Adrenal gland (tissue), 12 donors: ENCODE measurements around the gene GABRQ. TPM values are rescaled to one million over a fixed set of nuclear protein-coding genes. Genes with fewer than 3 reads are reported as not detected.

Experiments
- DNase-seq, 7 donors: peaks; one replicate each; pipeline ENCODE4 v3.0.0-alpha.2; 2019 to 2020
- H3K27ac ChIP-seq, 5 donors: fragments of 200-600 bp; sonication (generic) in 4 of 5; 1 replicate in 3 of 5; 2 replicates in 2 of 5; pipeline versions ENCODE4 v1.5.1 to v1.8.0; 2016 to 2020; ENCODE audit warnings: mild to moderate bottlenecking in 1 of 5
- H3K27me3 ChIP-seq: fragments of 200-600 bp; 2 replicates; pipeline ENCODE4 v1.8.0; 2021
- H3K36me3 ChIP-seq, 2 donors: fragments of 200-600 bp; replicated peaks in 1 of 2; 1 replicate in 1 of 2; 2 replicates in 1 of 2; pipeline versions ENCODE4 v1.5.1 to v1.8.0; 2018 to 2022
- H3K4me1 ChIP-seq, 2 donors: fragments of 200-600 bp; replicated peaks in 1 of 2; 1 replicate in 1 of 2; 2 replicates in 1 of 2; pipeline versions ENCODE4 v1.5.1 to v1.8.0; 2018 to 2021
- H3K4me3 ChIP-seq, 4 donors: fragments of 200-600 bp; sonication (generic) in 3 of 4; one replicate each; pipeline ENCODE4 v1.5.1; 2016 to 2018
- H3K9me3 ChIP-seq, 3 donors: fragments of 200-600 bp; sonication (generic) in 1 of 3; replicated peaks in 1 of 3; 1 replicate in 2 of 3; 2 replicates in 1 of 3; pipeline versions ENCODE4 v1.5.1 to v1.8.0; 2016 to 2021
- CTCF ChIP-seq, 6 experiments: fragments of 450-650 bp in 4 of 6; fragments of 200-600 bp in 2 of 6; sonication (generic) in 1 of 6; IDR thresholded peaks; 1 replicate in 5 of 6; 2 replicates in 1 of 6; pipeline versions ENCODE4 v1.5.1 to v1.8.0; 2016 to 2021; ENCODE audit warnings: antibody characterized with exemption in 6 of 6, mild to moderate bottlenecking in 2 of 6, moderate library complexity in 1 of 6
- POLR2A ChIP-seq, 2 donors: fragments of 450-650 bp; IDR thresholded peaks; one replicate each; pipeline ENCODE4 v1.6.1; 2017; ENCODE audit warnings: antibody characterized with exemption in 2 of 2, mild to moderate bottlenecking in 2 of 2, moderate library complexity in 1 of 2
- WGBS, 4 donors: extraction: QIAGEN DNeasy Blood & Tissue Kit in 2 of 4; methylation state at CpG; one replicate each; pipeline versions ENCODE4 v1.1.5 to v1.1.7; 2013 to 2017; 5-methylcytosine and 5-hydroxymethylcytosine counted together
- intact Hi-C, 2 donors: fragments of 100-400 bp; cut with DNase I; formaldehyde crosslinking; loops; one replicate each; pipeline versions ENCODE4 v1.14.1 to v1.15.0; 2022 to 2023
- polyA plus RNA-seq, 3 donors: library from polyadenylated mRNA; stranded (reverse); fragments of 200-250 nt in 2 of 3; fragments of 350-450 nt in 1 of 3; fragmentation: Illumina TruSeq in 1 of 3; extraction: RNeasy Lipid Tissue Mini Kit (QIAGEN cat#74804) in 1 of 3; gene quantifications; one replicate each; pipeline ENCODE4 v1.2.3, GENCODE V29; 2013 to 2014
- total RNA-seq, 9 donors: library from RNA; depleted of rRNA in 4 of 9; stranded (reverse); fragments of >200 nt in 4 of 9; fragments of 120-200 nt in 1 of 9; fragmentation: NEBNext Ultra II Directional in 1 of 9; extraction: Animal tissue kit (Norgen Biotek cat#: 25700) in 1 of 9; gene quantifications; one replicate each; pipeline versions ENCODE4 v1.1.0 to v1.2.4, GENCODE V29; 2013 to 2023
- donor health status: healthy with polysubstance abuse.
- donor health status: Bipolar disorder and iron deficiency.
- donor health status: DM: yes; HTN: yes; CAD: no.
- donor health status: DM: no; HTN: no; CAD: no.
- donor health status: DM: no; HTN: no; CAD: no.
- donor health status: DM: yes; HTN: yes; CAD: no.

The GABRQ gene
- total and polyA plus RNA-seq, 12 donors = 0.11 to 4.1 (median 0.70) TPM; not detected in 4

DNA sequence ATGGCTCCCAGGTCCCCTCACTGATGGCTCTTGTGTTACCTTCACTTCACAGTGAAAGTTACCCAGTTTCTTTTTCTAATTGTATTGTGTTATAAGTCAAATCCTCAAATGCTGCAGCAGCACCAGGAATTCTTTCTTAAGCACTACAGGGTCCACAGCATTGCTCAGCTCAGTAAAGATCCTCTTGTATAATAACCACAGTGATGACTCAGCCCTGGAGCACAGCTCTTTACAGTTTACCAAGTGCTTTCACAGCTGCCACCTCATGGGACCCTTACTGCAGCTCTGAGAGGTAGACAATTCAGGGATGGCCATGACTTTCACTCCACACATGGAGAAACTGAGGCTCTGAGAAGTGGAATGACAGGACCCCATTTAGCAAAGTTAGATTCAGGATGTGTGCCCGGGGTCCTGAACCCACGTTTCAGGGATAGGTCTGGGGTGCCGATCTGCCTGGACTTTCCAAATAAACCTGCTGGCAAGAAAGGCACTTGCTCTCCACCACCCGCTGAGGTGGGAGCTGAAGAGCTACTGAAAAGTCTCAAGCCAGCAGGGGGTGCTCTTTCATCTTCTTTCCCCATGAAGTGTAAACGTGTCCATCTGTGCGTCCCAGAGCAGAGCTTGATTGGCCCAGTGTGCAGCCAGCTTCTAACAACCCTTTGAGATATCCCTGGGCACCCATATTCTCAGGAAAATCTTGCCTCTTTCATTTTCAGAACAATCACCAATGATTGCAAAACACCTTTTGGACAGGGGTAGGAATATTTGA, 35.7 kb upstream of the GABRQ start:
- no peak overlapping the region for H3K27ac ChIP-seq
- intact Hi-C loops = no loop called here
- no peaks in the 10 kb centered on the region for H3K36me3 ChIP-seq
- peak in 1 of 7 donors; percentile 0 for DNase-seq
- no peaks in the 10 kb centered on the region for H3K9me3 ChIP-seq
- H3K4me3 ChIP-seq = no peak overlapping the region
- TF ChIP-seq POLR2A (IDR thresholded peaks at IDR 0.05) (no peak), CTCF (IDR thresholded peaks at IDR 0.05) (no peak)
- no peaks in the 10 kb centered on the region for H3K4me1 ChIP-seq
- WGBS, 4 donors = 33 to 54% (median 46%) methylated on average over 6 of the region's 6 CpGs; no CpG with 5 or more reads in 1 of the 4 donors
- H3K27me3 ChIP-seq = peaks cover 22% of the 10 kb centered on the region

- no peak overlapping the region for H3K27ac ChIP-seq
- WGBS, 4 donors = 43 to 70% (median 62%) methylated on average over 1 of the region's 1 CpG
- TF ChIP-seq POLR2A (IDR thresholded peaks at IDR 0.05) (no peak), CTCF (IDR thresholded peaks at IDR 0.05) (no peak)
- H3K27me3 ChIP-seq = peaks cover 9% of the 10 kb centered on the region
- intact Hi-C loops = no loop called here
- H3K4me1 ChIP-seq = no peaks in the 10 kb centered on the region
- H3K9me3 ChIP-seq = no peaks in the 10 kb centered on the region
- H3K4me3 ChIP-seq = no peak overlapping the region
- DNase-seq = no peak
- no peaks in the 10 kb centered on the region for H3K36me3 ChIP-seq
Observed at GRCh38 chrX:152614791-152615190, 22.9 kb upstream of the GABRQ start.

- no peak for DNase-seq
- H3K27me3 ChIP-seq = peaks cover 16% of the 10 kb centered on the region
- H3K4me1 ChIP-seq = no peaks in the 10 kb centered on the region
- intact Hi-C loops = no loop called here
- no peak overlapping the region for H3K4me3 ChIP-seq
- 50 to 71% (median 62%) methylated on average over 2 of the region's 2 CpGs for WGBS, 4 donors
- H3K27ac ChIP-seq = no peak overlapping the region
- H3K9me3 ChIP-seq = no peaks in the 10 kb centered on the region
- no peaks in the 10 kb centered on the region for H3K36me3 ChIP-seq
- TF ChIP-seq POLR2A (IDR thresholded peaks at IDR 0.05) (no peak), CTCF (IDR thresholded peaks at IDR 0.05) (no peak)
Observed at GRCh38 chrX:152619897-152620296, 17.8 kb upstream of the GABRQ start.

DNA sequence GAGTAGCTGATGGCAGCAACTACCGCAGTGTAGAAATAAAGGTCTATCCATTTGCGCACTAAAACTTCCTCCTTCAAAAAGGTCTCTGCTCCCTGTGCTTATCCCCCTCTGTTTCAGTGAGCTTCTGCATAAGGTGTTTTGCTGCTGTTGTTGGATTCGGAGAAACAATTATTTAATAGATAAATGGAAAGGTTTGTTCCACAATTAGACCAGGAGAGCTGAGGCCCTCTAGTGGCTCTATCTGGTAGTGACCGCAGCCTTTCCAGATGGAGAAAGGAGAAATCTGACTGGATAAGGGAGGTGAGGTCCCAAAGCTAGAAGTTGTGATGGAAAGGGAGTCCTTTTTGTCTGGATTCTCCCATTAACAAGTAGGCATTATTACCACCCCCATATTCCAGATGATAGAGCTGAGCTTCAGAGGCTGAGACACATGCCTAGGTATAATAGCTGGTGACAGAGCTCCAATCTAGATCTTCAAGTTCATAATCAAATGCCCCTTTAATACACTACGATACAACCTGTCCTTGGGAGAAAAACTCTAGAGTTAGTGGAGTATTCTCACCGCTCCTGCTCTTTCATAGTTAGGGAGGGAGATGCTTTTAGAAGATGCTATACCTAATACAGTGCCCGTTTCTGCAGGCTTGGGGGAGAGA, 5.1 kb upstream of the GABRQ start:
- no peak overlapping the region for H3K4me3 ChIP-seq
- H3K4me1 ChIP-seq = no peaks in the 10 kb centered on the region
- H3K36me3 ChIP-seq = no peaks in the 10 kb centered on the region
- intact Hi-C loops = loop anchor here in 1 of 2 donors (10.0 kb wide), 1 partner anchor 878 kb away; no protein-coding TSS in a partner anchor
- H3K27ac ChIP-seq = no peak overlapping the region
- WGBS, 4 donors = 18 to 43% (median 41%) methylated on average over 5 to 7 of the region's 7 CpGs
- peak; percentile 62 to 85 (median 70) for TF ChIP-seq CTCF (IDR thresholded peaks at IDR 0.05)
- no peak for TF ChIP-seq POLR2A (IDR thresholded peaks at IDR 0.05)
- peak; percentile 26 to 83 (median 61) for DNase-seq
- H3K9me3 ChIP-seq = no peaks in the 10 kb centered on the region
- peaks cover 11% of the 10 kb centered on the region for H3K27me3 ChIP-seq
